Measurements from ENCODE around the gene XPA. TPM values are rescaled to one million over a fixed set of nuclear protein-coding genes. Genes with fewer than 3 reads are reported as not detected.

Gene XPA
- total and polyA plus RNA-seq, 2 of the 8 experiments (the other 6 are each of a cell fraction or from before 2014, with no cell fraction given) = 0.24 to 2.6 TPM

DNA sequence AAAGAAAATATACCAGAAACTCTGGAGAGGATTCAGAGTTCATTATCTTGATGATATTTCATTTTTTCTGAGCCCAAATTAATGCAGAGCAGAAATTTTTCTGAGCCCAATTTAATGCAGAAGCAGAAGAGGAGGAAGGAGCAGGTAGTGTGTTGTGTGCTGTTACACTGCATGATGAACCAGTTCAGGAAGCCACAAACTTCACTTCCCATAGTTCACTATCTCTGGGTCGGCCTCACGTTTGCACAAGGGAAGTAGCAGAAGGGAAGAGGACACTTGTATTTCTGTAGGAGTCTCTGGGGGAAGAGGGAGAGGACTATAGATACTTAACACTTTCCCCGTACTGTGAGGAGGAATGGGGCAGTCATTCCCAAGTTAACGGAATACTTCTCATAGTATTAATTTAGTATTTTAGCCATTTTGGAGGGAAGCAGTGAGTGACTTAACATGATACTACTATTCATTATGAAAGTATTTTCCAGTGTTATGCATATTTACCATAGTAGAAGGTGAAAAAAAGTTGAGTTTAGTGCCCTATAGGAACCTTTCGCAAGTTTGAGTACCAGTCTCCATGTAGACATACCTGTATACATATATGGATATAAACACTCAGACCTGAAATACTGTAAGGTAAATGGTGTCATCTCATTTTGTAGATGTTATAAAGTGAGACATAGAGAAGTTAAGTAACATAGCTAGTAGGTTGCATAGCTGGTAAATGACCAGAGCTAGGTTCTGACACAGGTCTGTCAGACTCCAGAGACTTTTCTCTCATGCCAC, 30.0 kb downstream of the XPA start (continued):
- no peak for TF ChIP-seq RBBP5 (IDR thresholded peaks at IDR 0.05; ENCODE audit: borderline replicate concordance, low read depth, low read length)
- no peak for TF ChIP-seq CREB1 (IDR thresholded peaks at IDR 0.05)
- TF ChIP-seq PHF8 (conservative IDR thresholded peaks at IDR 0.05; ENCODE audit: low read depth, low read length) = no peak
- no peak for TF ChIP-seq POLR2AphosphoS5 (IDR thresholded peaks at IDR 0.05; ENCODE audit: low read depth, low read length)
- TF ChIP-seq EZH2 (IDR thresholded peaks at IDR 0.05; ENCODE audit: low read depth, low read length, severe bottlenecking) = no peak
- no peak for TF ChIP-seq SUZ12 (IDR thresholded peaks at IDR 0.05; ENCODE audit: low read length)
- TF ChIP-seq BCL11A (IDR thresholded peaks at IDR 0.05; ENCODE audit: low read depth in 2 of 2, low read length in 2 of 2) = no peak
- TF ChIP-seq ZNF274 (IDR thresholded peaks at IDR 0.05; ENCODE audit: borderline replicate concordance, extremely low read depth, low read length) = no peak
